ENCODE data around the gene SNAPC3.
"Not testable (repeated sequence)": the region's sequence is repeated elsewhere in the genome, so short reads cannot be mapped to it uniquely, and the experiment has no call there.

Gene SNAPC3

DNA sequence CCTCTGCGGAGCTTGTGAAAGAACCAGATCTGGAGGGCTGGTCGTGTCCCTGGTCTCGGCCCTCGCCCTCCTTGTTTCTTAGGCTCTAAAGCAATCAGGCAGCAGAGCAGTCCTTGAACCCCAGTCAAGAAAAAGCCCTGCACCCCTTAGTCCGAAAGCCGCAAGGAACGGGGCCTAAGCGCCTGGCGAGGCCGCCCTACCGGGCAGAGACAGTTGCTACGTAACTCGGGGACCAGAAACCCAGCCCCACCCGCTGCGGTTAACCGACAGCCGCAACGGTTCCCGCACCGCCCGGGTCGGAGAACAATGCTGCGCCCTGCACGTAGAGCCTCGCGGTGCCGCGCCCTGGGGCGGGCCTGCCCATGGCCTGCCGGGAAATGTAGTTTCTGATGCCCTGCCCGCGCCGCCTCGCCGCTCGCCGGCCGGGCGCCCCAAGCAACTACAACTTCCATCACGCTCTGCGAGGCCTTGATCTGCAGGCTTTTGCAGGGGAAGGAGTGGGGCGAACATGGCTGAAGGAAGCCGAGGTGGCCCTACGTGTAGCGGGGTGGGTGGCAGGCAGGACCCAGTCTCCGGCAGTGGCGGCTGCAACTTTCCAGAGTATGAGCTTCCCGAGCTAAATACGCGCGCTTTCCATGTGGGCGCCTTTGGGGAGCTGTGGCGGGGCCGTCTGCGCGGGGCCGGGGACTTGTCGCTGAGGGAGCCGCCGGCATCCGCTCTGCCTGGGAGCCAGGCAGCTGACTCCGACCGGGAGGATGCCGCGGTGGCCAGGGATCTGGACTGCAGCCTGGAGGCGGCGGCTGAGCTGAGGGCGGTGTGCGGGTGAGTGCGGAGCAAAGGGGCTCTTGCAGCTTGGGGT is at the start of gene SNAPC3:
Gene SNAPC3 (plus strand): TSS at position 505 of the 859 bp plus-strand sequence. CDS start 4 bp downstream, at position 509.
- Histone ChIP-seq H2AFZ (ENCODE audit: low read length, unreplicated experiment) (peak within 1 kb of the TSS; percentile 93), H3K36me3 (ENCODE audit: insufficient read depth, low read length) (peaks cover 14% of the 10 kb centered on the region), H3K4me1 (ENCODE audit: control insufficient read depth, insufficient read depth, low read length, unreplicated experiment) (peaks cover 8% of the 10 kb centered on the region), H3K4me3 (ENCODE audit: low read depth, low read length) (peak within 1 kb of the TSS; percentile 95), H3K79me2 (ENCODE audit: control insufficient read depth, insufficient read depth, low read length, unreplicated experiment) (peaks cover 43% of the 10 kb centered on the region), H3K27me3 (ENCODE audit: insufficient read depth, low read length) (no peaks in the 10 kb centered on the region), H3K27ac (ENCODE audit: low read depth, low read length) (peak within 1 kb of the TSS; percentile 35)

DNA sequence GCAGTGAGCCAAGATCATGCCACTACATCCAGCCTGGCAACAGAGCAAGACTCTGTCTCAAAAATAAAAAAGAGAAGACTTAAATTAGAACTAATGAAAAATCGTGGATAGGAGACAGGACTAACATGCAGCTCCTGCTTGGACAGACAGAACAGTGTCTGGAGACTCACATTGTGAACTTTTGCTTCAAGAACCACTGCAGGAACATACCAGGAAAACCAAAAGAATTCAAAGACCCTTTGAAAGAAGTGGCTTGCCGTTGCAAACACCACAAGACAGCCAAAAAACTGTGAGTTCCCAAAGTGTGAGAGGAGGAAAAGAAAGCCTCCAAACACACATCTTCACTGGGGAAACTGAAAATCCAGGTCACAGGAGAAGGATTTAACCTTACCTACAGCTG is 48.8 kb upstream of the SNAPC3 start:
- Histone ChIP-seq H3K4me3 (ENCODE audit: low read depth, low read length) (no peak overlapping the region), H3K4me1 (ENCODE audit: control insufficient read depth, insufficient read depth, low read length, unreplicated experiment) (no peaks in the 10 kb centered on the region), H2AFZ (ENCODE audit: low read length, unreplicated experiment) (no peak overlapping the region), H3K36me3 (ENCODE audit: insufficient read depth, low read length) (no peaks in the 10 kb centered on the region), H3K27ac (ENCODE audit: low read depth, low read length) (no peak overlapping the region), H3K27me3 (ENCODE audit: insufficient read depth, low read length) (no peaks in the 10 kb centered on the region), H3K79me2 (ENCODE audit: control insufficient read depth, insufficient read depth, low read length, unreplicated experiment) (no peaks in the 10 kb centered on the region)

DNA sequence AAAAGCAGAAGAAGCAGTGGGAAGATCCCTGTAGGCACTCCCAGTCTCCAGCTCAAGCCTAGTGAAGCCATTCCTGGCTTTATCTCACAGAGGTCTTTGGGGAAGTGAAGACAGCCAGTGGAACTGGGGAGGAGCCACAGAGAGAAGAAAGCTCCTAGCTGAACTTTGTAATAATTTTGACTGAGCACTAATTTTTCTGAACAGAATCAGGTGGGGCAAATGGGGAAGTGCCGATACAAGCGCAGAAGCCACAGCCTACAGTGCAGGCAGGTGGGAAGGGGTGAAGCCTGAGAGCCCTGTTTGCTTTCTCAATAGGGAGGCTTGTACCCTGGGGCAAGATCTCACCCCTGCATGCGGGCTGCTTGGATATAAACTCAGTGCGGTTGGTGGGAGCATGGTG is 48.4 kb upstream of the SNAPC3 start:
- Histone ChIP-seq H2AFZ (ENCODE audit: low read length, unreplicated experiment) (no peak overlapping the region), H3K27ac (ENCODE audit: low read depth, low read length) (no peak overlapping the region), H3K27me3 (ENCODE audit: insufficient read depth, low read length) (no peaks in the 10 kb centered on the region), H3K4me1 (ENCODE audit: control insufficient read depth, insufficient read depth, low read length, unreplicated experiment) (no peaks in the 10 kb centered on the region), H3K79me2 (ENCODE audit: control insufficient read depth, insufficient read depth, low read length, unreplicated experiment) (no peaks in the 10 kb centered on the region), H3K4me3 (ENCODE audit: low read depth, low read length) (no peak overlapping the region), H3K36me3 (ENCODE audit: insufficient read depth, low read length) (no peaks in the 10 kb centered on the region)

DNA sequence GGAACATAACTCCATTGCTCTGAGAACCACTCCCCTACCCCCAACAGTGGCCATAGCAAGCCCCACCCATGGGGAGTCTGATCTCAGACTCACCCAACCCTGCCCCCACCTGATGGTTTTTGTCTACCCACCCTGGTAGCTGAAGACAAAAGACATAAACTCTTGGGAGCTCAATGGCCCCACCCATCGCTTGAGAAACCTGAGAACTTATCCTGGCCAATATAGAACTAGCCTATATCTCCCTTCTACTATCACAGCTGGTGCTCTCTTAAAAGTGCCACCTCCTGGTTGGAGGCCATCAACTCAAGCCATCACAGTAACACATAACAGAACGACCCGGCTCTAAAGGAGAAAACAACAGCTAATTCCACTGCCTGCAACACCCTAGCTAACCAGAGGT is 47.9 kb upstream of the SNAPC3 start:
- no peaks in the 10 kb centered on the region for H3K27me3 ChIP-seq (ENCODE audit: insufficient read depth, low read length)
- no peaks in the 10 kb centered on the region for H3K36me3 ChIP-seq (ENCODE audit: insufficient read depth, low read length)
- no peaks in the 10 kb centered on the region for H3K79me2 ChIP-seq (ENCODE audit: control insufficient read depth, insufficient read depth, low read length, unreplicated experiment)
- H3K4me1 ChIP-seq (ENCODE audit: control insufficient read depth, insufficient read depth, low read length, unreplicated experiment) = no peaks in the 10 kb centered on the region
- H3K27ac ChIP-seq (ENCODE audit: low read depth, low read length) = no peak overlapping the region
- H3K4me3 ChIP-seq (ENCODE audit: low read depth, low read length) = no peak overlapping the region
- no peak overlapping the region for H2AFZ ChIP-seq (ENCODE audit: low read length, unreplicated experiment)

DNA sequence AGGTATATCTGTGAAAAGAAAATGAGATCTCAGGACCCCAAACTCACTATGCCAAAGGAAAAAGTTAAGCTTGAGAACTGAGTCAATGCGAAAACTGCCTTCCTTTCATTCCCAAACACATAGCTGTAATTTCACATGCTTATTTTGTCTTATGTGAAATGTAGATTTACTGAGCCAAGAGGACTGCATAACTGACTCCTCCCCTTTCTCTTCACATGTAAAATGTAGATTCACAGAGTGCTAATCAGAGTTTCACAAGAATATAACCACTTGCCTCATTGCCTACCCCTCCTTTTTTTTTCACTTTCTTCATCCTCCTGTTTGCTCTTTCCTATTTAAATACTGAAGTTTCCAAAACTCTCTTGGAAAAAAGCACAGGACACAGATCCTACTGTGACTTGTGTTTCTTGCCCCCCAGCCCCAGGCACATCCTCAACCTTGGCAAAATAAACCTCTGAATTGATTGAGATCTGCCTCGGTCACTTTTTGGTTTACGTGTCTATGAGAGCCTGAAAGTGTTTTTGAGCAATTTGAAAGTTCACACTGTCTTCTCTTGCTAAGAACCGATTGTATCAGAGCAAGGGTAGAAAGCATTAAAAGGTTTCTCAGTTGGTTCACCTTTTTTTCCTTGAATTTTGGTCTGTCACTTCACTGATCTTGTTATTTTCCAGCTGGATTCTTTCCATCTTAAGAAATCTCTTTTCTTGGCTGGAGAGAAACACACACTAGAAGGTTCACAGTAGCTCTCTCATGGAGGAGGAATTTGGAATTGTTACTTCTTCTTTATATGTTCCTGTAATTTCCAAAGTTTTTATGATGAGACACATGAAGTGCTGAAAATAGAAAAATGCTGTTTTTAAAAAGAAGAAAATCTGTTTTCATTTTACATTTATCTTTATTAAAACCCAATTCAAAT is 44.8 kb upstream of the SNAPC3 start:
- no peak overlapping the region for H3K4me3 ChIP-seq (ENCODE audit: low read depth, low read length)
- H3K79me2 ChIP-seq (ENCODE audit: control insufficient read depth, insufficient read depth, low read length, unreplicated experiment) = no peaks in the 10 kb centered on the region
- no peaks in the 10 kb centered on the region for H3K36me3 ChIP-seq (ENCODE audit: insufficient read depth, low read length)
- H3K4me1 ChIP-seq (ENCODE audit: control insufficient read depth, insufficient read depth, low read length, unreplicated experiment) = no peaks in the 10 kb centered on the region
- H3K27me3 ChIP-seq (ENCODE audit: insufficient read depth, low read length) = no peaks in the 10 kb centered on the region; the same call in none of the 2 replicates
- no peak overlapping the region for H3K27ac ChIP-seq (ENCODE audit: low read depth, low read length)
- H2AFZ ChIP-seq (ENCODE audit: low read length, unreplicated experiment) = no peak overlapping the region

GRCh38 chr9:15379317-15379716 is 43.4 kb upstream of the SNAPC3 start:
- H3K79me2 ChIP-seq (ENCODE audit: control insufficient read depth, insufficient read depth, low read length, unreplicated experiment); H3K27ac ChIP-seq (ENCODE audit: low read depth, low read length); H3K36me3 ChIP-seq (ENCODE audit: insufficient read depth, low read length); H2AFZ ChIP-seq (ENCODE audit: low read length, unreplicated experiment); H3K4me3 ChIP-seq (ENCODE audit: low read depth, low read length); H3K4me1 ChIP-seq (ENCODE audit: control insufficient read depth, insufficient read depth, low read length, unreplicated experiment); H3K27me3 ChIP-seq (ENCODE audit: insufficient read depth, low read length): not testable (repeated sequence)

DNA sequence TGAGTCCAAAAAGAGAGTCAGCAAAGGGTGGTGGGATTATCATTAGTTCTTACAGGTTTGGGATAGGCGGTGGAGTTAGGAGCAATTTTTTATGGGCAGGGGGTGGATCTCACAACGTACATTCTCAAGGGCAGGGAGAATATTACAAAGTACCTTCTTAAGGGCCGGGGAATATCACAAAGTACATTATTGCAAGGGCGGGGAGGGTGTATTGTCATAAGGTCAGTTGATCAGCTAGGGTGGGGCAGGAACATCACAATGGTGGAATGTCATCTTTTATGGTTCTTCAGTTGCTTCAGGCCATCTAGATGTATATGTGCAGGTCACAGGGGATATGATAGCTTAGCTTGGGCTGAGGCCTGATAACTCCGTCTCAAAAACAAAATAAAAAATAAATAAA is 42.8 kb upstream of the SNAPC3 start:
- H3K27me3 ChIP-seq (ENCODE audit: insufficient read depth, low read length); H2AFZ ChIP-seq (ENCODE audit: low read length, unreplicated experiment); H3K4me1 ChIP-seq (ENCODE audit: control insufficient read depth, insufficient read depth, low read length, unreplicated experiment); H3K36me3 ChIP-seq (ENCODE audit: insufficient read depth, low read length); H3K27ac ChIP-seq (ENCODE audit: low read depth, low read length); H3K79me2 ChIP-seq (ENCODE audit: control insufficient read depth, insufficient read depth, low read length, unreplicated experiment); H3K4me3 ChIP-seq (ENCODE audit: low read depth, low read length): not testable (repeated sequence)

DNA sequence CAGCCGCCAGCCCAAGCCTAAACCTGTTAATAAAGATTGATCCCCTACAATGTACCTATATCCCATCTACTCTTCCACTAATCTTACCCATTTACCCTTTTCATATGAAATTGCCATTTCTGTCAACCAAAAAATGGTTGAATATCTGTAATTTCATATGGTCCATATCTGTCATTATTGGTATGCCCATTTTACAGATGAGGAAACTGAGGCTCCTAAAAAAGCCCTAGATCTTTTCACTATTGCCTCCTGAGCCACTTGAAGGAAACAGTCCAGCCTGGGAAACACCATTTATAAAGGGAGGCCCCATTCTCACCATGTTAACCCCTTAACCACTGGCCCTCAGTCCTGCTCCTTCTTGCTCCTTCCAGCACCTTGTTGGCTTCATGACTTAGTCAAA is 41.2 kb upstream of the SNAPC3 start:
- H3K4me3 ChIP-seq (ENCODE audit: low read depth, low read length) = no peak overlapping the region
- no peak overlapping the region for H3K27ac ChIP-seq (ENCODE audit: low read depth, low read length)
- H2AFZ ChIP-seq (ENCODE audit: low read length, unreplicated experiment) = no peak overlapping the region
- H3K27me3 ChIP-seq (ENCODE audit: insufficient read depth, low read length) = no peaks in the 10 kb centered on the region; the same call in none of the 2 replicates
- no peaks in the 10 kb centered on the region for H3K4me1 ChIP-seq (ENCODE audit: control insufficient read depth, insufficient read depth, low read length, unreplicated experiment)
- no peaks in the 10 kb centered on the region for H3K79me2 ChIP-seq (ENCODE audit: control insufficient read depth, insufficient read depth, low read length, unreplicated experiment)
- no peaks in the 10 kb centered on the region for H3K36me3 ChIP-seq (ENCODE audit: insufficient read depth, low read length)

- Histone ChIP-seq H3K4me1 (ENCODE audit: control insufficient read depth, insufficient read depth, low read length, unreplicated experiment) (no peaks in the 10 kb centered on the region), H3K36me3 (ENCODE audit: insufficient read depth, low read length) (no peaks in the 10 kb centered on the region), H3K27me3 (ENCODE audit: insufficient read depth, low read length) (no peaks in the 10 kb centered on the region; the same call in none of the 2 replicates), H3K79me2 (ENCODE audit: control insufficient read depth, insufficient read depth, low read length, unreplicated experiment) (no peaks in the 10 kb centered on the region), H2AFZ (ENCODE audit: low read length, unreplicated experiment) (no peak overlapping the region), H3K4me3 (ENCODE audit: low read depth, low read length) (no peak overlapping the region), H3K27ac (ENCODE audit: low read depth, low read length) (no peak overlapping the region)
These were observed 36.2 kb upstream of the SNAPC3 start for GRCh38 chr9:15386465-15386864.

DNA sequence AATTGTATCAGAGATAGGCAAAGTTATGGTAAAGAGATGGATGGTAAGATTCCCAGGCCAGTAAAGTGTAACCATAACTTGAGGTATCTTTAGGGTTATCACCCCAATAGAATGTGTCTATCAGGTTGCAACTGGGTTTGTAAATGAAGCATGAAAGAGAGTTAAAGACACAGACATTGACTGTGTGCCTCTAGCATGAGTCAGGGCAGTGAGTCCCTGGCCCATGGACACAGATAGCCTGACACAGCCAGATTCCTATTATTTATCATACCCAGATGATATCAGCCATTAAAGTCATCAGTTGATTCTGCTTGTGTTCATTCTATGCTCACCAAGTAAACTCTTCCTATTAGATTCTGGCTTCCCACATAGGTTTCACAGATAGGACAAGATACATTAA is 33.5 kb upstream of the SNAPC3 start:
- H3K4me1 ChIP-seq (ENCODE audit: control insufficient read depth, insufficient read depth, low read length, unreplicated experiment) = no peaks in the 10 kb centered on the region
- H3K27ac ChIP-seq (ENCODE audit: low read depth, low read length) = no peak overlapping the region
- H3K79me2 ChIP-seq (ENCODE audit: control insufficient read depth, insufficient read depth, low read length, unreplicated experiment) = no peaks in the 10 kb centered on the region
- H2AFZ ChIP-seq (ENCODE audit: low read length, unreplicated experiment) = no peak overlapping the region
- H3K36me3 ChIP-seq (ENCODE audit: insufficient read depth, low read length) = no peaks in the 10 kb centered on the region
- H3K4me3 ChIP-seq (ENCODE audit: low read depth, low read length) = no peak overlapping the region
- no peaks in the 10 kb centered on the region for H3K27me3 ChIP-seq (ENCODE audit: insufficient read depth, low read length)
